CD14-positive monocyte (primary cell): ENCODE data around the gene AADACL4. TPM values are rescaled to one million over a fixed set of nuclear protein-coding genes. Genes with fewer than 3 reads are reported as not detected.

Experiments used
- DNase-seq, 3 donors: peaks; one replicate each; pipeline ENCODE4 v3.0.0-alpha.2; 2011 to 2022
- H2AFZ ChIP-seq: 2 replicates; pipeline ENCODE4 v1.6.0; 2012; ENCODE audit warnings: mild to moderate bottlenecking, low read depth, low read length, inconsistent platforms; ENCODE audit not compliant: insufficient read depth, poor library complexity, severe bottlenecking
- H3K27ac ChIP-seq, 2 donors: 1 replicate in 1 of 2; 2 replicates in 1 of 2; pipeline ENCODE4 v1.5.1; 2012 to 2013; ENCODE audit warnings: low read length in 2 of 2, control low read depth in 1 of 2, inconsistent platforms in 1 of 2, low read depth in 1 of 2, mild to moderate bottlenecking in 1 of 2
- H3K27me3 ChIP-seq, 2 donors: one replicate each; pipeline versions ENCODE4 v1.6.0 to v1.6.1; 2011 to 2013; ENCODE audit warnings: low read length in 2 of 2; ENCODE audit not compliant: control insufficient read depth in 2 of 2, insufficient read depth in 2 of 2
- H3K36me3 ChIP-seq, 2 donors: replicated peaks in 1 of 2; 1 replicate in 1 of 2; 2 replicates in 1 of 2; pipeline versions ENCODE4 v1.5.1 to v1.6.1; 2012 to 2013; ENCODE audit warnings: low read length in 2 of 2, control low read depth in 1 of 2, inconsistent platforms in 1 of 2, mild to moderate bottlenecking in 1 of 2; ENCODE audit not compliant: insufficient read depth in 2 of 2, control insufficient read depth in 1 of 2
- H3K4me1 ChIP-seq, 2 donors: 1 replicate in 1 of 2; 2 replicates in 1 of 2; pipeline versions ENCODE4 v1.5.1 to v1.6.1; 2012 to 2013; ENCODE audit warnings: low read length in 2 of 2, control low read depth in 1 of 2, inconsistent platforms in 1 of 2, mild to moderate bottlenecking in 1 of 2, moderate library complexity in 1 of 2; ENCODE audit not compliant: insufficient read depth in 2 of 2, control insufficient read depth in 1 of 2
- H3K4me2 ChIP-seq: replicated peaks from 2 replicates; pipeline ENCODE3; 2012; ENCODE audit warnings: low read length, moderate library complexity, mild to moderate bottlenecking; ENCODE audit not compliant: poor library complexity, severe bottlenecking; ENCODE audit errors: extremely low read depth
- H3K4me3 ChIP-seq, 3 experiments: fragments of 200-600 bp in 1 of 3; sonication (generic) in 1 of 3; replicated peaks in 1 of 3; 1 replicate in 2 of 3; 2 replicates in 1 of 3; pipeline ENCODE4 v1.5.1; 2011 to 2013; ENCODE audit warnings: low read length in 3 of 3, mild to moderate bottlenecking in 3 of 3, control low read depth in 2 of 3, low read depth in 2 of 3, inconsistent platforms in 1 of 3, moderate library complexity in 1 of 3
- H3K79me2 ChIP-seq: 2 replicates; pipeline ENCODE4 v1.6.0; 2012; ENCODE audit warnings: mild to moderate bottlenecking, control low read depth, inconsistent platforms, low read length, moderate library complexity; ENCODE audit not compliant: insufficient read depth
- H3K9ac ChIP-seq: 2 replicates; pipeline ENCODE4 v1.6.0; 2017; ENCODE audit warnings: low read length, mild to moderate bottlenecking; ENCODE audit not compliant: insufficient read depth, poor library complexity, severe bottlenecking
- H3K9me3 ChIP-seq, 2 donors: replicated peaks in 1 of 2; 1 replicate in 1 of 2; 2 replicates in 1 of 2; pipeline versions ENCODE4 v1.5.1 to v1.6.1; 2012 to 2013; ENCODE audit warnings: low read length in 2 of 2, control low read depth in 1 of 2; ENCODE audit not compliant: control insufficient read depth in 1 of 2, insufficient read depth in 1 of 2
- H4K20me1 ChIP-seq: 2 replicates; pipeline ENCODE4 v1.6.0; 2012; ENCODE audit warnings: mild to moderate bottlenecking, low read length, control low read depth, moderate library complexity; ENCODE audit not compliant: insufficient read depth
- H3K27ac Mint-ChIP-seq, 7 donors: one replicate each; pipeline ENCODE4 v1.8.0; 2020; ENCODE audit warnings: mild to moderate bottlenecking in 7 of 7, mixed read lengths in 7 of 7, moderate library complexity in 6 of 7, inconsistent platforms in 2 of 7
- H3K27me3 Mint-ChIP-seq, 3 donors: one replicate each; pipeline ENCODE4 v1.8.0; 2021 to 2022; ENCODE audit warnings: low read depth in 3 of 3, mild to moderate bottlenecking in 3 of 3, mixed read lengths in 3 of 3, moderate library complexity in 3 of 3, inconsistent platforms in 1 of 3
- H3K36me3 Mint-ChIP-seq, 2 donors: one replicate each; pipeline ENCODE4 v1.8.0; 2020; ENCODE audit warnings: mixed read lengths in 2 of 2, inconsistent platforms in 1 of 2, mild to moderate bottlenecking in 1 of 2
- H3K4me1 Mint-ChIP-seq: one replicate; pipeline ENCODE4 v1.8.0; 2020; ENCODE audit warnings: mild to moderate bottlenecking, mixed read lengths
- H3K4me3 Mint-ChIP-seq, 2 donors: one replicate each; pipeline ENCODE4 v1.8.0; 2020; ENCODE audit warnings: mild to moderate bottlenecking in 2 of 2, mixed read lengths in 2 of 2, moderate library complexity in 1 of 2
- H3K9me3 Mint-ChIP-seq, 7 donors: one replicate each; pipeline ENCODE4 v1.8.0; 2020 to 2022; ENCODE audit warnings: mixed read lengths in 7 of 7, mild to moderate bottlenecking in 6 of 7, moderate library complexity in 6 of 7, inconsistent platforms in 2 of 7
- CTCF ChIP-seq: fragments of 200-600 bp; IDR thresholded peaks from one replicate; pipeline ENCODE4 v1.8.0; 2022; ENCODE audit warnings: antibody characterized with exemption, mild to moderate bottlenecking
- WGBS: methylation state at CpG from one replicate; pipeline ENCODE4 v1.1.5; 2013; ENCODE audit warnings: missing lambda C conversion rate; ENCODE audit not compliant: insufficient coverage; 5-methylcytosine and 5-hydroxymethylcytosine counted together
- intact Hi-C, 2 donors: fragments of 100-400 bp; cut with micrococcal nuclease; formaldehyde crosslinking; loops; one replicate each; pipeline versions ENCODE4 v1.15.0 to v1.15.1; 2023
- polyA plus RNA-seq, 3 donors: library from polyadenylated mRNA; depleted of rRNA in 1 of 3; unstranded in 2 of 3; stranded (reverse) in 1 of 3; fragments of 300-500 nt in 2 of 3; fragments of >200 nt in 1 of 3; fragmentation: Illumina TruSeq in 2 of 3; gene quantifications; 1 replicate in 2 of 3; 2 replicates in 1 of 3; pipeline ENCODE4 v1.2.3, GENCODE V29; 2012 to 2021

Gene AADACL4
- polyA plus RNA-seq, 3 donors, result not detected

GRCh38 chr1:12677565-12677964 is 33.7 kb downstream of the AADACL4 start:
- WGBS, result 100% methylated on average over 1 of the region's 1 CpG
- H3K9me3 Mint-ChIP-seq, result peaks cover 0 to 19% (median 11%) of the 10 kb centered on the region in 7 donors

GRCh38 chr1:12678350-12678749 is 34.5 kb downstream of the AADACL4 start:
- no peaks in the 10 kb centered on the region for H3K36me3 Mint-ChIP-seq
- H3K9ac ChIP-seq, result no peak overlapping the region
- H3K9me3 ChIP-seq, result peaks cover 3 to 9% of the 10 kb centered on the region in 2 donors
- H3K27me3 ChIP-seq, result no peaks in the 10 kb centered on the region
- TF ChIP-seq CTCF, result no peak
- peaks cover 0 to 19% (median 11%) of the 10 kb centered on the region in 7 donors for H3K9me3 Mint-ChIP-seq
- peaks cover 0 to 16% (median 2%) of the 10 kb centered on the region in 3 donors for H3K27me3 Mint-ChIP-seq
- no peak for DNase-seq
- no peak overlapping the region for H3K27ac Mint-ChIP-seq
- no peaks in the 10 kb centered on the region for H3K4me1 ChIP-seq
- no peak overlapping the region for H2AFZ ChIP-seq
- H3K79me2 ChIP-seq, result no peaks in the 10 kb centered on the region
- H3K4me2 ChIP-seq, result no peak overlapping the region
- WGBS, result no CpG with 5 or more reads among the region's 2 CpGs
- no peak overlapping the region for H3K27ac ChIP-seq
- H3K4me3 Mint-ChIP-seq, result no peak overlapping the region
- H3K4me1 Mint-ChIP-seq, result no peaks in the 10 kb centered on the region
- intact Hi-C loops, result no loop called here
- no peaks in the 10 kb centered on the region for H4K20me1 ChIP-seq
- H3K4me3 ChIP-seq, result no peak overlapping the region
- H3K36me3 ChIP-seq, result no peaks in the 10 kb centered on the region

More at GRCh38 chr1:12677565-12677964, 33.7 kb downstream of the AADACL4 start:
- Mint-ChIP-seq H3K4me3 (no peak overlapping the region), H3K27me3 (peaks cover 0 to 13% (median 0%) of the 10 kb centered on the region in 3 donors), H3K27ac (no peak overlapping the region), H3K36me3 (no peaks in the 10 kb centered on the region), H3K4me1 (no peaks in the 10 kb centered on the region)
- no peak overlapping the region for H3K4me2 ChIP-seq
- no peak for DNase-seq
- no peaks in the 10 kb centered on the region for H3K36me3 ChIP-seq
- H3K27me3 ChIP-seq, result no peaks in the 10 kb centered on the region
- no peaks in the 10 kb centered on the region for H3K4me1 ChIP-seq
- no peaks in the 10 kb centered on the region for H4K20me1 ChIP-seq
- no peak overlapping the region for H3K4me3 ChIP-seq
- no peak overlapping the region for H2AFZ ChIP-seq
- no peak overlapping the region for H3K27ac ChIP-seq
- H3K9ac ChIP-seq, result no peak overlapping the region
- intact Hi-C loops, result no loop called here
- no peaks in the 10 kb centered on the region for H3K79me2 ChIP-seq
- TF ChIP-seq CTCF, result no peak
- peaks cover 3 to 9% of the 10 kb centered on the region in 2 donors for H3K9me3 ChIP-seq
